Stimulated activated CD4-positive, alpha-beta T cell treated with anti-CD3 and anti-CD28 coated beads, Interleukin-1b, Interleukin-23, amount 100 ng/mL, for 1 hour (primary cell): ENCODE data around the gene ATP4B.

Experiments used
- DNase-seq, 2 donors: peaks; one replicate each; pipeline ENCODE4 v3.0.0-alpha.2; 2020; ENCODE audit warnings: low read depth in 2 of 2

The ATP4B gene

GRCh38 chr13:113656831-113657671, 947 bp downstream of the ATP4B start:
- no peak for DNase-seq

DNA sequence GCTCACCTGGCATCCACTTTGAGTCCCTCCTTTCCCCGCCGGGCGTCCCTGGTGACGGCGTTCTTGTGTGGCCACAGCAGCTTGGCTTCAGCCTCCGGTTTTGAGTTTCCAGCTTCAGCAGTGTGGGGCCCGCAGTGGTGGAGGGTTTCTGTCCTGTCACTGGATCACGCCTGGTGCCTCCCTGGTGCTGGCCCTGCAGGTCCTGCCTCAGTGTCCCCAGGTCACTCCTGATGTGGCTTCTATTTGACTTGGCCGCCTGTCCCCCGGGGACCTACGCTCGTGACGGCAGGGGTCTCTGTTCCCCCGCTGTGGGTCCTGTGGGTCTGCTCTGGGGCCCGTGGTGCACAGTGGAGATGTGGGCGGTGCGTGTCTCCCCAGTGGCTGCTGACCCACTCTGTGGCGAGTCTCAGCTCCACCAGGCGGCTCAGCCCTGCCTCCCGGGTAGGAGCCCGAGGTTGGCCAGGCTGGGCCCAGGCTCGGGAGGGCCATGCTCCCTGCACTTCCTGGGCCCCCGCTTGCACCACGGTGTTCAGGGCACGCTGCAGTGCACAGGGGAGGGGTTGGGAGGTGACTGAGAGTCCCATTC, 1.9 kb downstream of the ATP4B start:
- no peak for DNase-seq

GRCh38 chr13:113655346-113656002, 2.5 kb downstream of the ATP4B start:
- no peak for DNase-seq

DNA sequence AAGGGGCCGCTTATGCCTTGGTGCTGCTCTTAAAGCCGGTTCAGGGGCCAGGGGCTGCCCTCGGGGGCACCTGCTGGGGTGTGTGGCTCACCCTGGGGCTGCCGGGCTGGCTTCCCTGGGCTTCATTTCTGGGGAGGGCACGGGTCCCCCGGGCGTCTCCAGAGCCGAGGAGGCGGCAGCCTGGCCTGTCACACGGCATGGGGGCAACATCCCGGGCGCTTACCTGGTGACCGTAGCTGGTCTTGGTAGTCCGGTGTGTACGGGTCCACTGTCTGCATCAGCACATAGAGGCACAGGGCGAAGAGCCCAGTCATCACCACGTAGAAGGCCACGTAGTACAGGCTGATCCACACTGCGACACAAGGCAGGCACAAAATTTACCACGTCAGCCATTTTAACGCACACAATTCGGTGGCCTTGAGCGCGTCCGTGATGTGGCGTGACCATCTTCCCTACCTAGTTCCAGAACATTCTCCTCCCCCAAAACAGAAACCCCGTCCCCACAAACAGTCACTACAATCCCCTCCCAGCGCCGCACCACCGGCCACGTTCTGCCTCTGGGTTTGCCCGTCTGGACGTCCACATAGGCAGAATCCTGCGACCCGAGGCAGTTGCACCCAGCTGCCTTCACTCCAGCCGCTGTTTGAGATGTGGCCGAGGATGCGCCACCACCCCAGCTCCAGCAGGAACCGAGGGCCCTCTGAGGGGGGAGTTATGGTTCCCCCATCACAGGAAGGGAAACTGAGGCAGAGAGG, 3.2 kb downstream of the ATP4B start:
- no peak for DNase-seq

DNA sequence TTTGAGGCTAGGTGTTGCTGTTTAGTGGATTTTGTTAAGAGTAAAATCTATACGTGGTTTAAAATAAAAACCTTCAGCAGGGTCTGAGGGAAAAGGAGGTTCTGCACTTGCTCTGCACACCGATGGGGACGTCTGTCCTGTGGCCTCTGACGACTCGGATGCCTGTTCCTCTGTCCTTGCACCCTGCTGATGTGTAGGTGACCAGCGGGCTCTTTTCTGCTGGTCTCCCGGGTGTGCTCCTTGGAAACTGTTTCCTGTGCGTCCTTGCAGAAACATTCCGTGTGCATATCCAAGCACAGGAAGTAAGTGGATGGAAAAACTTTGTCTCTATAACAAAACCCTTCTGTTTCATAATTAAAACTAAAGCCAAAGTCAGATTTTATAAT, 3.8 kb downstream of the ATP4B start:
- no peak for DNase-seq

DNA sequence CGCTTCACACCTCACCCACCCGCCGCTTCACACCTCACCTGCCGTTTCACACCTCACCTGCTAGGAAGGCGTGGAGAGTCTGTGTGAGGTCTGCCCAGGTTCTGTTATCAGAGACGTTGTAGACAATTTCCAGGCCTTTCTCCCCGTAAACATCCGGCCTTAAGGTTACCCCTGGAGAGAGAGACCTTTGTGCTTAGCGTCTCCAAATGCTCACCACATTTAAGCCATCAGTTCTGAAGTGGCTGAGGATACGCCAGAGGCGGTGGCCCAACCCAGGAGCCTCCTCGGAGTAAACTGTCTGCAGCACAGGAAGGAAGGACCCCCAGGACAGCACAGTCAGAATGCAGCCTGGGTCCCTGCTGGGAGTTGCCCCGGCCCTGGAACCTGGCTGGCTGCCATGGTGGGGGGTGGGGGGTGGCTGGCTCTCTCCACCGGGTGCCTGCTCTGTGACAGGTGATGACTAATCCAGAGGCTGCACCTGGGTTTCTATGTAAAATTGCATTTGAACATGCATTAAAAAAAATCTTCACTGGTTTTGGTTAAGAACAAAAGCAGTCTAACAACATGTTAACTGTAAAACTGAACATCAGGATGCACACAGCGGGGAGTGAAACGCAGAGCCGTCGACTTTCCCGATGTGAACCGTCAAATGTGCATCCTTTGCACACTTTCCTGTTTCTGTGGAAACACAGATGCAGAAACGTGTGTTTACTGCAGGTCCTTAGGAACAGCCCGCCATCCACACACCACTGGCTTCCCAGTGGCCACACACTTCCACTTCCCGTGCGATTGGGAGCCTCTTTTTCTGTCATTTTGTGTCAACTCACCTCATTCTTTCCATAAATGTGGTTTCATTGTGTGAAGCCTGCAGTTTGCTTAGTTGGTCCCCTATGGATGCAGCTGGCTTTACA, 4.5 kb downstream of the ATP4B start:
- DNase-seq = no peak

DNA sequence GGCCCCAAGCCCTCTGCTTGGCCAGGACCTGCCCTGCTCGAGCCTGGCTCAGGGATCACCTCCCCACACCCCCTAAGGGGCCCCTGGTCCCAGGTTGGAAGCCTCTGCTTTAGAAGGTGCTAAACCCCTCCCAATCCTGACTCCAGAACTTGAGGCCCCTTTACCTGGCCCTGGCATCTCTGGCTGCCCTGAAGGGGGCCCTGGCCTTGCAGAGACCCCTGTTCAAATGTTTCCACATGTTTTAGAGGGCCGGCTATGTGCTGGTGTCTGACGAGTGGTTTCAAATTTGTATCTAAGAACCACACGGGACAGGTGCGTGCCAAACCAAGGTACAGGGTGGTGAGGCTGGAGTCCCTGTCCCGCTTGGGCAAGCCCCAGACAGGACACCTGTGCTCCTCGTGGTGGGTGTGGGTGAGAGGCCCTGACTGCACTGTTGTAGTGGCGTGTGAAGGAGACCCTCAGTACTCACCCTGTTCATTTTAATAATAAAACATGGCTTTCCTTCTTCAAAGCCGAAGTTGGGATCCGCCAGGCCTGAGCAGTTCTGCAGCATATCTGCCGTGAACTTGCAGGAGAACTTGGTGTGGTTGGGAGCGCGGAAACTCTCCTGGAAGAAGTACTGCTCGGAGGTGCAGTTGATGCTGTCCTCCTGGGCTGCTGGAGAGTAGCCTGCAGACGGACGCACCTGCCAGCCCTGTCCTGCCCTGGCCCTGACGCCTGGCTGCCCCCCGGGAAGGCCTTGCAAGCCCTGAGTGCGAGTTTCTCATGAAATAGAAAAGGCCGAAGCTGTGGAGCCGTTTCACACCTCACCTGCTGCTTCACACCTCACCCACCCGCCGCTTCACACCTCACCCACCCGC, 5.4 kb downstream of the ATP4B start:
- DNase-seq = no peak

DNA sequence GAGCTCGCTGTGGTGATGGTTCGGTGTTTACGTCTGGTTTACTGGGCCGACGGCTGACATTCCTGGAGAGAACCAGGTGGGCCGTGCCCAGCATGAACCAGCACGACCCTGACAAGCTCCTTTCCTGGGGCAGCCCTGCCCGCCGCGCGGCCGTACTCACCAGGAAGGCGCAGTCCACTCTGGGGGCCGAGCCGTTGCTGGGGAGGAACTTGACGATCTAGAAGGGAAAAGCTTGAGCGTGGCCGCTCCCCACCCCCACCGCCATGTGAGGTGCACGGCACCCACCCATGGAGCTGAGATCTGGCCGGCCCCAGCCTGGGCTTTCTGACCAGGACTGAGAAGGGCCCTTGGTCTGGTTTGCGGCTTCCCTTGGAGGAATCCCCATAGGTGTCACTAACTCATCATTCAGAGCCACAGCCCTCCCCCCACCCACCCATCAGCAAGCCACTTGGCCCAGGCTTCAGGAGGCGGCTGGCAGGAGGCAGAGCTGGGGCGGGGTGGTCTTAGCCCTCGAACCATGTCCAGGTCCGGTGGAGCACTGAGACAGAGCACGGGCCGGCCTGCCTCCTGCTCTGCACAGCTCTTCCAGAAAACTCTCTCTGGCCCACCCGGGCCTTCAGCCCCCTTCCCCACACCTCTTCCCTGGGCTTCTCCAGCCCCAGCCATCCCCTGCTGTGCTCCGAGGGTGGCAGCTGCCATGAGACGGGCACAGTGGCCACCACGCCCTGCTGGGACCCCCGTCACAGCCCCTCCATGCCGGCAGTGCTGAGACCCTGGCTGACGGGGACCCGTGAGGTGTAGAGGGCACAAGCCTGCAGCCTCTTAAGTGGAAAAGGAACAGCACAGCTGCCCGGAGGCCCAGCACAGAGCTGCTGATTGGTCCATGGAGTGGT, 6.2 kb downstream of the ATP4B start:
- no peak for DNase-seq

DNA sequence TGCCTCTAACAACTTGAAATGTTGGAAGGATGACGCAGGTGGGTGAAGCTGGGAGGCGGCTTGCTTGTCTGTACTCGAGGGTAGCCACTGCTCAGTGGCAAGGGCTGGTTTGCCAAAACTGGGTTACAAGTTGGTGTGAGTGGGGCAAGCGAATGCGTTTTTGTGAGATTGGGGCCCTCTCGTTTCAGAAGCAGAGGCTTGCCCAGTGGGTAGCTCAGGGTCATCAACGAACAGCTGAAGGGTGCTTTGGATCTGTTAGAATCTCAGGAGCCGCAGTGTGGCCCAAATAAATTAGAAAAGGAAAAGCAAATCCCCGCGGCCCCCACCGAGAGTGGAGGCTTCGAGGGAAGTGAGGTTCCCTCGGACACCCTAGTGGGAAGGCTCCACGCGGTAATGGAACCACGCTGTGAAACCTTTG, 7.3 kb downstream of the ATP4B start:
- no peak for DNase-seq

- no peak for DNase-seq
Observed at GRCh38 chr13:113650275-113650674, 7.7 kb downstream of the ATP4B start.

GRCh38 chr13:113649212-113649611, 8.8 kb downstream of the ATP4B start:
- DNase-seq = no peak

- no peak for DNase-seq
Observed at GRCh38 chr13:113648216-113648610, 9.8 kb downstream of the ATP4B start.

- DNase-seq = no peak
Observed at GRCh38 chr13:113647351-113648215, 10.4 kb downstream of the ATP4B start.

DNA sequence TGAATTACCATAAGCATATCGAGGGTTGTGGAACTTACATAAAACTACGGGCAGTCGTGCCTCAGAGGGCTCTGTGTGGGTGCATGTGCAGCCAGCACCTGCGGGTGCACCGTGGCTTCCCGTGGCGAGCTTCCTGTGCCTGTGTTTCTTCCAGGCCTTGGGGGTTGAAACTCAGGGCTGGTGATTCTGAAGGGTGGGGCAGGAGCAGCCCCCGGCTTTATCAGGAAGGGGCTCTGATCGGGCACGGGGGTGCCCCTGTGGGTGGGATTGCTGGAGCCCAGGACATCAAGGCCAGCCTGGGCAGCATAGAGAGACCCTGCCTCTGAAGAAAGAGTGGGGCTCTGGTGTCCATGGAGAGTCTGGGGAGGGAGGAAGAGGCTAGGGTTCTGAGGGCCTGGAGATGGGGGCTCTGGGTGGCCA, 11.1 kb downstream of the ATP4B start:
- no peak for DNase-seq

DNA sequence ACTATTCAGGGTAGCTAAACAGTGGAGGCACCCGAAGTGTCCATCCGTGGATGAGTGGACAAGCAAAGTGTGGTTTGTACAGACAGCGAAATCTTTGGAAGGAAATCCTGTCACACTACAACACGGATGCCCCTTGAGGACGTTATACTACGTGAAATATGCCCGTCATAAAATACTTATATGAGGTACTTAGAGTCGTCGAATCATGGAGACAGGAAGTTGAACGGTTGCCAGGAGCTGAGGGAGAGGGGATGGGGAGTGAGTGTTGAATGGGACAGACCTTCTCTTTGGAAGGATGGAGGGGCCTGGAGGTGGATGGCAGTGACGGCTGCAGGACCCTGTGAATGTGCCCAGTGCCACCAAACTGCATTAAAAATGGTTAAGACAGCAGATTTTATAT, 11.6 kb downstream of the ATP4B start:
- no peak for DNase-seq

DNA sequence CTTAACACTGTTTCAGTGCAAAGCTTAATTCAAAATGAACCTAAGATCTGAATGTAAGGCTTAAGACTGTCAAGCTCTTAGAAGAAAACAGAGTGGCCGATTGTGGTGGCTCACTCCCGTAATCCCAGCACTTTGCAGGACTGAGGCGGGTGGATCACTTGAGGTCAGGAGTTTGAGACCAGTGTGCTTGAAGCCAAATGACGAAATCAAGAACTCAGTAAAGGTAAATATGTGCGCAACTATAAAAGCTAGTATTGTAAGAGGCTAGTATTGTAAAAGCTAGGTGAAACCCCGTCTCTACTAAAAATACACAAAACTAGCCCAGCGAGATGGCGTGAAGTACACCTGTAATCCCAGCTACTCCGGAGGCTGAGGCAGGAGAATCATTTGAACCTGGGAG, 12.7 kb downstream of the ATP4B start:
- no peak for DNase-seq

- no peak for DNase-seq
Observed at GRCh38 chr13:113644800-113645199, 13.2 kb downstream of the ATP4B start.

- DNase-seq = no peak
Observed at GRCh38 chr13:113643593-113643992, 14.4 kb downstream of the ATP4B start.
